Daoy (cell line): ENCODE measurements around the gene RCBTB1. TPM values are rescaled to one million over a fixed set of nuclear protein-coding genes. Genes with fewer than 3 reads are reported as not detected.
"Not testable (repeated sequence)": the region's sequence is repeated elsewhere in the genome, so short reads cannot be mapped to it uniquely, and the experiment has no call there.

ENCODE experiments used
- DNase-seq: peaks from one replicate; pipeline ENCODE4 v3.0.0-alpha.2; 2015; ENCODE audit warnings: low read depth
- total RNA-seq: library from RNA; depleted of rRNA; stranded (reverse); fragments of >200 nt; shearing (Covaris generic); gene quantifications from 2 replicates; pipeline ENCODE4 v1.2.3, GENCODE V29; 2014

Gene RCBTB1
- total RNA-seq, 1 experiment from 2014 or later, result 5.0 TPM

DNA sequence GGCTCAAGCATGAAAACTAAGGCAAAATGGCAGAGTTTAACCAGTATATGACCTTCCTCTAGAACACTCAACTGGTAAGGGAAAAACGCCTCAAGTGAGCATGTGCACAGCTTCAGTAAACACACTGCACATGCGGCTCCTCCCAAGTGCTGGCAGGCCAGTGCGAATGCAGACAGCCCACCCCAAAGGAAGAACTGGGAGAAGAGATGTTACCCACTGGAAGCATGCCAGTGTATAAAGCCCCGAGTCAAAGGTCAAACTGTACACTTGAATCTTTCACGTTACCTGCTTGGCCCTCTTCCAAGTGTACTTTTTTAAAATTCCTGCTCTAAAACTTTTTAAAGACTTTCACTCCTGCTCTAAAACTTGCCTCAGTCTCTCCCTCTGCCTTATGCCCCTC is 19.2 kb upstream of the RCBTB1 start:
- DNase-seq, result no peak

DNA sequence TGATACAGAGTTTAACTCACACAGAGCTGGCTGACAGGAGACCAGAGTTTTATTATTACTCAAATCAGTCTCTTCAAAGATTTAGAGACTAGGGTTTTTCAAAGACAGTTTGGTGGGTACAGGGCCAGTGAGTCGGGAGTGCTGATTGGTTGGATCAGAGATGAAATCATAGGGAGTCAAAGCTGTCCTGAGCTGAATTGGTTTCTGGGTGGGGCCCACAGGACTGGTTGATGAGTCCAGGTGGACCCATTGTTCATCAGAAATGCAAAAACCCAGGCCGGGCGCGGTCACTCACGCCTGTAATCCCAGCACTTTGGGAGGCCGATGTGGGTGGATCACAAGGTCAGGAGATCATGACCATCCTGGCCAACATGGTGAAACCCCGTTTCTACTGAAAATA is 17.3 kb upstream of the RCBTB1 start:
- DNase-seq, result not testable (repeated sequence)

DNA sequence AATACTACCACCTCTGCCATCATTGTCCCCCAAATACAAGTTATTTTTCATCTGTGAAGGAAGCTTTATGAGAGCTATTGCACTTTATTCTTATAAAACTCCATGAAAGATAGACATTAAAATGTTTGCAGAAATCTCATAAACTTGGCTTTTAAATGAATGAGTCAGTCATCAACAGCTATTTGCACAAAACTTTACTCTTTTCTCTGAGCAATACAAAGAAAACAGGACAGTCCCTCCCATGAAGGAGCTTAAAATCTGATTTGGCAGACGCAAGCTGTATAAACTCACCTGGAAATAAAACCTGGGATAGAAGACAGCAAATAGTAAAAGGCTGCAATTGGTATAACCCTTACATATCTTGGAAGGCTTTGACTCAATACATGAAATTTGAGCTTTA is 16.6 kb upstream of the RCBTB1 start:
- no peak for DNase-seq

DNA sequence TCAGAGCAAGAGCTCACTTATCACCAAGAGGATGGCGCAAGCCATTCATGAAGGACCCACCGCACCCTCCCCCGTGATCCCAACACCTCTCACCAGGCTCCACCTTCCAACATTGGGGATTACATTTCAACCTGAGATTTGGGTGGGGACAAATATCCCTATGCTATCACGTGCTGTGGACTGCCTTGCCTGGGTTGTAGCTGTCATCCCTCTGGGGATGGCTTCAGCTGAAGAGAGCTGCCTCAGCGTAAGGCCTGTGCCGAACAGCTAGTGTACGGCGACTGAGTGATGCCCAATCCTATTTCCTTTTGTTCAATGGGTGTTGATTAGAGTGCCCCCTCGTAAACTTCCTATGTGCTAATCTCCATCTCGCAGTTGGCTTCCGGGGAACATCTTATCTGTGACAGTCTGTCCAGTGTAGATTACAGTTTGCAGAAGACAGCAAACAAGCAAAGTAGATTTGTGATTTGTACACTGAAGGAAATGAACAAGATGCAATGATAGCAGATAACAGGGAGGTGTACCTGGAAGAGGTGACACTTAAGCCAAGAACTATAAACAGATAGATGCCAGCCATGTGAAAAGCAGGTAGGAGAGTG is 11.8 kb upstream of the RCBTB1 start:
- DNase-seq, result no peak

DNA sequence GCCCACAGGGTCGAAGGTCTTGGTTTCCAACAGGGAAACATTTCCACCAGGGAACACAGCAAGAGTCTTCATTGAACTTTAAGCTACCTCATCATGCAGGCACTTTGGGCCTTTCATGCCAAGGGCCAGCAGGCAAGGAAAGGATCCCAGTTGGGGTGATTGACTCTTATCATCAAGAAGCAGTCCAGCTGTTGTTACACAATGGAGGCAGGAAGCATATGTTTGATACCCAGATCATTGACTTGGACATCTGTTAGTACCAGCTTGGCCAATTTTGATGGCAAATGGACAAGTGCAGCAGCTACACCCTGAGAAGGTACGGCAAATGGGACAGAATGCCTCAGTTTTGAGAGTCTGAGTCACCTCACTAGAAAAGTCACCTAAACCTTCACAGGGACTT is 10.9 kb upstream of the RCBTB1 start:
- DNase-seq, result no peak

DNA sequence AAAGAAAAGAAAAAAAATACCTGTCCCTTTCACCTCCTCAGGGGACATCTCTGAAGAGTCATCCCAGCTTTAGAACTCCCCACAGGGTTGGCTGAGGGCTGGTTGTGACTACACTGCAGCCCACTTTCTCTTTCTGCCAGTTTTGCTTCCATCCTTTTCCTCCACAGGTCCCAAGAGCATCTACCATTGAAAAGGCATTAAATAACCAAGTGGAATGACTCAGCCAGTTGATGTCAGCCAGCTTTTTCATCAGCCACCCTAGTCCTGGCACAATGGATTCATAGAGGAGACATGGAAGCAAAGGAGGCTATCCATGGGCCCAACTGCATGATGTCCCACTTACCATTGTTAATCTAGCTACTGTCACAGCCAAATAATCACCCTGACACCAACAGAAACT is 9.2 kb upstream of the RCBTB1 start:
- DNase-seq, result no peak

DNA sequence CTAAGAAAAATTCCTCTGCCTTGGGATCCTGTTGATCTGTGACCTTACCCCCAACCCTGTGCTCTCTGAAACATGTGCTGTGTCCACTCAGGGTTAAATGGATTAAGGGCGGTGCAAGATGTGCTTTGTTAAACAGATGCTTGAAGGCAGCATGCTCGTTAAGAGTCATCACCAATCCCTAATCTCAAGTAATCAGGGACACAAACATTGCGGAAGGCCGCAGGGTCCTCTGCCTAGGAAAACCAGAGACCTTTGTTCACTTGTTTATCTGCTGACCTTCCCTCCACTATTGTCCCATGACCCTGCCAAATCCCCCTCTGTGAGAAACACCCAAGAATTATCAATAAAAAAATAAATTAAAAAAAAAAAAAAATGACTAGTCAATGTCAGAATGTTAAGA is 8.5 kb upstream of the RCBTB1 start:
- DNase-seq, result not testable (repeated sequence)

DNA sequence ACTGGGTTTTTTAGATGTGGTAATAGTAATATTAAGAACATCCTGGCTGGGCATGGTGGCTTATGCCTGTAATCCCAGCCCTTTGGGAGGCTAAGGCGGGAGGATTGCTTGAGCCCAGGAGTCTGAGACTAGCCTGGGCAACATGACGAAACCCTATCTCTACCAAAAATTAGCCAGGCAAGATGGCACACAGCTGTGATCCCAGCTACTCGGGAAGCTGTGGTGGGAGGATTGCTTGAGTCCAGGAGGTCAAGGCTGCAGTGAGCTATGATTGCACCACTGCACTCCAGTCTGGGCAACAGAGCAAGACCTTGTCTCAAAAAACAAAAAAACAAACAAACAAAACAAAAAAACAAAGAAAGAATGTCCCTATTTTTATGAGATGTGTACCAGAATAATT is 5.4 kb upstream of the RCBTB1 start:
- DNase-seq, result not testable (repeated sequence)

DNA sequence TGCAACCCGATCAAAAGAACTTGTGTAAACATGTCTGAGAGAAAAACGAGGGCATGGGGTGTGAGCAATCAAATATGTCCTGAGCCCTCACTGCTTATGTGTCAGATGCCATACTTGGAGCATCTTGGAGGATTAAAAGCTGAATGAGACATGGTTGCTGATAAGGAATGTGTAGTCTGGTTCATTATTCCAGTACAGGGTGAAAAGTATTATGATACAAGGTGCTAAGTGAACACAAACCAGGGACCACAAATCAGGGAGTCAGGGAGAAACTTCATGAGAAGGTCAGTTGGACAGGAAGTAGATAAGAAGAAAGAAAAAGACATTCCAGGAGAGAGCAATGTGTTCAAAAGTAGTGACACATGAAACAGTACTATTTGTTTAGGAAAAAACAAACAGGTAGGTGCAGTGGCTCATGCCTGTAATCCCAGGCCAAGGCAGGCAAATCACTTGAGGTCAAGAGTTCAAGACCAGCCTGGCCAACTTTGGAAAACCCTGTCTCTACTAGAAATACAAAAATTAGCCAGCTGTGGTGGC is 2.0 kb upstream of the RCBTB1 start:
- DNase-seq, result peak; percentile 8

DNA sequence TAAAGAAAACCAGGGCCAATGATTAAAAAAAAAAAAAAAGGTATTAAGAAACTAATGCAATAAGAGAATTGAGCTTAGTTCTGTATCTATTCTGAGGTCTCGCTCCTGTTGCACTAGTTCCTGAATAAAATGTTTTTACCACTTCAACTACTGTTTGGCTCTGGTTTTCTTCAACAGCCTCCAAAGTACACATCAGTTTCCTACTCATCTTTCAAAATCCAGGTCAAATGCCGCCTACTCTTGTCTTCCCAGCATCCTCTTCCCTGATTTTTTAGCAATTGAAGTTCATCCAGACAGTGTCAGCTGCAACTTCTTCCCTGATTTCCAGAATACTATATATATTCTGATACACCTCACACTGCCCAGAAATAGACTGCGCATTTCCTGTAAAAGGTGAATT is 1.4 kb upstream of the RCBTB1 start:
- no peak for DNase-seq

DNA sequence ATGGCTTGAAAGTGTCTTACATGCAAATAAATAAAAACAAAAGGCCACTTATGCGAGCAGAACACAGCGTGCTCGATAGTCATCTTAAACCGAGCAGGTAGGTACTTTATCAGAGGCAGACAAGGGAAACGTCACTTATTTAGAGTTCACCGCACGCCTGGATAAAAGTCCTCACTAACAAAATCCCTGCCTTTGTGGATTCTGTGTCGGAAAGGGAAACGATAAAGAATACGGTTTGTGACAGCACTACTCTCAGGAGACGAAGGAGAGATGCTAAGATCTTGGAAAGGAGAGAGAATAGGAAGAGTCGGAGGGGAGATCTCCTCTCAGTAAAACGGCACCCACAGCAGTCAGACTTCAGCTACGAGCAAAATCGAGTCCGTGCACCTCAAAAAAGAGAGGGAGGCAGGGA is 581 bp downstream of the RCBTB1 start:
- no peak for DNase-seq

DNA sequence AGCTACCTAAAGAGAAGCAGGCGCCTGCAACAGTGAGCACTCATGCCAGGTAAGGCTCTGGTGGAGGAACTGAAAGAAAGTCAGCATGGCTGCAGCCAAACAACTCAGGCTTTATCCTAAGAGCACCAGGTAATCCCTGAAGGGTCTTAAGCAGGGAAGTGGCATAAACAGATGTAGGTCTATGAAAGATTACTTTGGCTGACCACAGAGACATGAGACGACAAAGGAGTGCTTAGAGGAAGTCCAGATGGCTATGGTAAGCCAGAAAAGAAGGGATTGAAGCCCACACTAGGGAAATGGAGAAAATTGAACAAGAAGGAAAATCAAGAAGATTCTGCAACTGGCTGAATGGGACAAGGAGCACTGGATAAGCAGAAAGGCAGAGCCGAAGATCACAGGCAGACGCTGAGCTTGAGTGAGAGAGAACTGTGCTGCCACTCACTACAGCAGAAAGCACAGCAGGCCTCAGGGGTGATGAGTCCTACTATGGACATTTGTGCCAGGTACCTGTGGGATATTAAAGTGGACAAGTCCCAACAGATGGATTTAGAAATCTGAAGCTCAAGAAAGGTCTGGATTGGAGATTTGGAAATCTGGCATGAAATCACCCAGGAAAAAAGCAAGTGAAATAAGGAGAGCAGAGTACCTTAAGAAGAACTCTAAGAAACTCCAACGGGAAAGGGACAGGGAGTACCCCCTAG is 4.2 kb downstream of the RCBTB1 start:
- DNase-seq, result no peak

DNA sequence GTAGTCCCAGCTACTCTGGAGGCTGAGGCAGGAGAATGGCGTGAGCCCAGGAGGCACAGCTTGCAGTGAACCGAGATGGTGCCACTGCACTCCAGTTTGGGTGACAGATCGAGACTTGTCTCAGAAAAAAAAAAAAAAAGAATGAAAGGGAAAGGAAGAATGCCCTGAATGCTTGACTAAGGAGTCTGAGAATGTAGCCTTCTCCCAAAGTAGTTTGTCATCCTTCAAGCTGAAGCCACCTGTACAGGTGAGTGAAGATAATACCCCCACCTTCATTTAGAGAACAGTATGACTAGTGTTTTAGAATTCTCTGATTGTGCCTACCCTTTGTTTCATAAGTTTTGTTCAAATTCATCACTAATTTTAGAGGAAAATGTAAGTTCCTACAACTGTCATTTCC is 5.9 kb downstream of the RCBTB1 start:
- DNase-seq, result no peak

DNA sequence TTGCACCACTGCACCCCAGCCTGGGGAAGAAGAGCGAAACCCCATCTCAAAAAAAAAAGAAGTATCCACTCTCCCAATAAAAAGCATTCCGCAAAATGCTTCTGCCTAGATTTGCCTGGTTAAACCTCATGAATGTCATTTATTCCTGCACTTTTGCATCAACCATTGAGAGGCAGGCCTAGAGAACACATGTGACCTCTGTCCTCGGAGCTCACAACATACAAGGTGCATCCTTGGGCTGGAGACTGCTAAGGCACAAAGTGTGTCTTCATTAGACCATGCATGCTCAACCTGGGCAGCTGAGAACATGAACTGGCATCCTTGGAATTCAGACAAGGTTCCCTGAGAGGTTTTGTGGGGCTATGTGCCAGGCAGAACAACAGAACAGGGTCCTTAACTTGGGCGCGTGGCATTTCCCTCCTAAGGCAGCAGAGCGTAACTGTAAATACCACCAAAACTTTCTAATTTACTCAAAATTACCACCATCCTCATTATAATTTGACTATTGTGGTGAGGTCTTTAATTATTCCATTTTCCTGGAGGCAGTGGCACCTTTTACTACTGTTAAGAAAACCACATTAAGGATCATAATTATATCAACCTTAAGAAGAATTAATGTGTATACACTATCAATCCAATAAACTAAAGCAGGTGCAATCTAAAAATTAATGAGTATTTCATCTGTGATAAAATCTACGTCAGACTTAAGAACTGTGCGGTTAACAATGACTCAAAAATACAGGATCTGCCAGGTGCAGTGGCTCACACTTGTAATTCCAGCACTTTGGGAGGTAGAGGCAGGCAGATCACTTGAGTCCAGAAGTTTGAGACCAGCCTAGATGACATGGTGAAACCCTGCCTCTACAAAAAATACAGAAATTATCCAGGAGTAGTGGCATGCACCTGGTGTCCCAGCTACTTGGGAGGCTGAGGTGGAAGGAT is 13.8 kb downstream of the RCBTB1 start:
- DNase-seq, result no peak

DNA sequence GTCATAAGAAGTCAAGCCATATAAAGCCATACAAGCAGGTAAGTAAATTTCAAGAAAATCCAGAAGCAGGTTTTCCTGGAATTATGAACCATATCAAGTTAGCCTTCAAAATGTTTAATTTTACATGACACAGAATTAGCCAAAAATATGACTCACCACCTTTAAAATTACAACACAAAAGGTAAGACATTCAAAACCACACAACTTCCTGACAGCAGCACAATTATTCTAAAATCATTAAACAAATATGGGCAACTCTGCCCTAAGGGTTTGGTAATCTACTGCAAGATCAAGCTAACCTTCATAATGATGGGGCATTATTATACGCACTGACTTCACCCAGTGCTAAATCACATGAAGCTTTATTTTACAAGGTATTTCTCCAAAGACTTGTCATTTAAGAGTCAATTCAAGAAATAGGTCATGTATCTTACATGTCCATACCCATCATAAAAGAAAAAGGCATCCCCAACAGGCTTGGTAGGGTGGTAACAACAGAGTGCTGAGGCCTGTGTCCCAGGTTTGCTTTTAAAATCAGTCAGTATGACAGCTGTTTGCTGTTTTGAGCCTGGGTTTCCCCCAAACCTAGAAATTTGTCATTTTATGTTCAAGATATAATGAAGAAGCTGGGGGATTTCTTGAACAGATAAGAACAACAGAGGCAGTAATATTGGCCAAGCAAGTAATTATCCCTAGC is 15.2 kb downstream of the RCBTB1 start:
- DNase-seq, result peak; percentile 4

DNA sequence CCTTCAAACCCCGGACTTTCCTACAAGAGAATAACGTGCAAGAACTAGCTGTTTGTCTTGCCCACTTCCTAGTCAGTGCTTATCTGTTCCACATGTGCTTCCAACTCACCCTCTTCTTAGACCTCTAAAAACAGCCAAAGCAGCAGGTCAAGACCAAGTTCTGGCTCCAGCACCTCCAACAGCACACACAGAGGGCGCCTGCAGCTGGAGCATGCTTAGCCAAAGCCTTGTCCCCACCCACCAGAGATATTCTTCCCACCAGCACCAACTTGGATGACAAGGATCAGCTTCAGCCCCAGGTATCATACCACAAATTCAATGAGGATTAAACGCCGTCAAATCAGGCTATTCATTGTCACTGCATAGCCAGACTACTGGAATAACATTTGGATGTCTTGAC is 17.9 kb downstream of the RCBTB1 start:
- no peak for DNase-seq

DNA sequence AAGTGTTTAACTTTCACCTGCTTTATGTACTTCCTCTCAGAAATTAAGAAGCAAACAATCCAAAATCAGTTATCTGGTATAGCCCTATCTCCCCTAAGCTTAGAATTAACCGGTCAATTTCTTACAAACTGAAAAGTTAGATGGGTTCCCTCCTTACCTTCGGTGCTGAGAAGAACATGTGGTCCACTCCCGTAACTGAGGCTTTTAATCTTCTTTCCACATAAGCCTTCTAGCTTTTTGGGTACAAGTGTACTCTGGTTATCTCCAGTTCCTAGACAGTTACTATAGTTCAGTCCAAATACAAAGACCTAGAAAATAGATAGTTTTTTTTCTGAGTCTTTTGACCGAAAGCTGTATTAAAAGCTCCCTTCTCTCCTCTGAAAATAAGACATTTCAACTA is 18.9 kb downstream of the RCBTB1 start:
- no peak for DNase-seq

DNA sequence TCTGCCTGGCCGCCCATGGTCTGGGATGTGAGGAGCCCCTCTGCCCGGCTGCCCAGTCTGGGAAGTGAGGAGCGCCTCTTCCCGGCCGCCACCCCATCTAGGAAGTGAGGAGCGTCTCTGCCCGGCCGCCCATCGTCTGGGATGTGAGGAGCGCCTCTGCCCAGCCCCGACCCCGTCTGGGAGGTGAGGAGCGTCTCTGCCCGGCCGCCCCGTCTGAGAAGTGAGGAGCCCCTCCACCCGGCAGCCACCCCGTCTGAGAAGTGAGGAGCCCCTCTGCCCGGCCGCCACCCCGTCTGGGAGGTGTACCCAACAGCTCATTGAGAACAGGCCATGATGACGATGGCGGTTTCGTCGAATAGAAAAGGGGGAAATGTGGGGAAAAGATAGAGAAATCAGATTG is 19.9 kb downstream of the RCBTB1 start:
- not testable (repeated sequence) for DNase-seq

DNA sequence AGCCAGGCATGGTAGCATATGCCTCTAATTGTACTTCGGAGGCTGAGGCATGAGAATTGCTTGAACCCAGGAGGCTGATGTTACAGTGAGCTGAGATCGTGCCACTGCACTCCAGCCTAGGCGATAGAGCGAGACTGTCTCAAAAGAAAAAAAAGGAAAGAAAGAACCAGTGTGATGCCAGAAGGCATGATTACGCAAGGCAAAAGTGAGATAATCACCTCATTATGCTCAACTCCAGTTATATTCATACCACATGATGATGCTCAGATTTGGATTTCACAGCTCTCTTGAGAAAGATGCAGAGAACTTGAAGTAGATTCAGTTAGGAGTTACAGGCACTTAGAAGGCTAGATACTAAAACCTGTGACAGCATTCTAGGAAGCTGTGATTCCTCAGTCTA is 21.8 kb downstream of the RCBTB1 start:
- no peak for DNase-seq

DNA sequence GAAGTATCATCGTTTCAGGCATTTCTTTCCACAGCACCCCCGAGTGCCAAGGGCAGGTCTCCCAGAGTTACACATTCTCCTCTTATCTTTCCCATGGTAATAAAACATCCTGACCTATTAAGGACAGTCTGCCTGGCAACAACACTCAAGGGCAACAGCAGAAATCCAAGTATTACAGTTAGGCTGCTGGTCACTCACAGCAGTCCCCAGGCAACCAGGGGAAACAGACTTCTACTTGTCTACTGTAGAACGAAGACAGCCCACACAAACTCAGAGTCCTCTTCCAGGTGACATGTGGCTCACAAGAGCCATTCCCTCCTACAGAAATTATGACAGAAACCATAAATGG is 24.3 kb downstream of the RCBTB1 start:
- no peak for DNase-seq

DNA sequence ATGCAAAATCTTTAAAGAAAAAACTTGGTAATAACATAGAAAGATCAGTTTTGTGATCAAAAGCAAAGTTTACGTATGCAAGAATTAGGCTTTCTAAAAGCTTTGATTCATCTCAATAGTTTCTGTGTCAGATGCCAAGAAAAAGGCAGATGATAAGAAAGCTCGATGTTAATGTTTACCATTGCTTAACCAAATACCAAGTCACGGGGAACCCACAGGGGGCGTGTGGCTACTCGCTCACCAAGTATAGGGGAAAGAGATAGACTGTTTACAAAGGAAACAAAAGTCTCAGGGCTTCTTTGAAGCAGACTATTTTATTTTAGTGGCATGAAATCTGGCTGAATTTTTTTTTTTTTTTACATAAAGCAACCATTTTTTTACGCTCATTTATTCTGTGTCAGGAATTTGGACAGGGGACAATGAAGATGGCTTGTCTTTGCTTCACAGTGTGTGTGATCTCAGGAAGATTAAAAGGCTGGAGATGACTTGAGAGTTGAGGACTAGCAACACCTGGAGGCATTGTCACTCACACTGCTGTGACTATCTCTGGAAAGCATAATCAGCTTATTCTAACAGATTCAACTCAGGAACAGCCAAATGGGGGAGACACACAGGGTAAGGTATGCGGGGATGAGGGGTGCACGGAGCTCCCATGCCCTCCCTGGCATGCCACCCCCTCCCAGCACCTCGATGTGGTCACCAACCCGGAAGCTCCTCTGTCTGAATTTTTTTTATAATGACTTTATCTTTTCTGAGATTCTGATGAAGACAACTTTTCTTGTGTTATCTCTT is 24.9 kb downstream of the RCBTB1 start:
- DNase-seq, result no peak
